Measurements from ENCODE around the gene CSPG4. TPM values are rescaled to one million over a fixed set of nuclear protein-coding genes. Genes with fewer than 3 reads are reported as not detected.

Gene CSPG4
- total and polyA plus RNA-seq, 2 of the 13 experiments (the other 11 are each of a cell fraction or from before 2014, with no cell fraction given), result 0.01 to 0.04 TPM

GRCh38 chr15:75625542-75626347 lies 86.9 kb downstream of the CSPG4 start, which contains the start of gene SNUPN (continued):
- TF ChIP-seq ZIK1 (CRISPR knock-in tag; IDR thresholded peaks at IDR 0.05; ENCODE audit: borderline replicate concordance, low read depth), result peak; percentile 54; the same call in 1 of the 2 replicates
- TF ChIP-seq ZNF34 (CRISPR knock-in tag; IDR thresholded peaks at IDR 0.05; ENCODE audit: borderline replicate concordance), result peak; percentile 92; the same call in 1 of the 2 replicates
- TF ChIP-seq ZNF670 (CRISPR knock-in tag; IDR thresholded peaks at IDR 0.05; ENCODE audit: borderline replicate concordance), result peak; percentile 97
- TF ChIP-seq ZSCAN25 (CRISPR knock-in tag; IDR thresholded peaks at IDR 0.05), result no peak
- peak; percentile 85 for TF ChIP-seq ZNF574 (CRISPR knock-in tag; IDR thresholded peaks at IDR 0.05)
- TF ChIP-seq RARG (CRISPR knock-in tag; IDR thresholded peaks at IDR 0.05; ENCODE audit: low read depth), result no peak
- TF ChIP-seq TOPORS (CRISPR knock-in tag; IDR thresholded peaks at IDR 0.05), result 0 out of 2 replicates have a peak, but pooled peaks have one; percentile 44
- TF ChIP-seq ZFX (CRISPR knock-in tag; IDR thresholded peaks at IDR 0.05; ENCODE audit: low read depth), result peak; percentile 98
- peak; percentile 15; the same call in 1 of the 2 replicates for TF ChIP-seq ZNF138 (CRISPR knock-in tag; IDR thresholded peaks at IDR 0.05; ENCODE audit: low read depth)
- TF ChIP-seq ZMYM2 (CRISPR knock-in tag; IDR thresholded peaks at IDR 0.05), result peak; percentile 86
- peak; percentile 82; the same call in 1 of the 2 replicates for TF ChIP-seq SNAPC4 (CRISPR knock-in tag; IDR thresholded peaks at IDR 0.05)
- peak; percentile 47; the same call in 1 of the 2 replicates for TF ChIP-seq HOMEZ (CRISPR knock-in tag; IDR thresholded peaks at IDR 0.05; ENCODE audit: low read depth)

Measured in HepG2 (cell line).